ENCODE results near the gene MARK3.

DNA sequence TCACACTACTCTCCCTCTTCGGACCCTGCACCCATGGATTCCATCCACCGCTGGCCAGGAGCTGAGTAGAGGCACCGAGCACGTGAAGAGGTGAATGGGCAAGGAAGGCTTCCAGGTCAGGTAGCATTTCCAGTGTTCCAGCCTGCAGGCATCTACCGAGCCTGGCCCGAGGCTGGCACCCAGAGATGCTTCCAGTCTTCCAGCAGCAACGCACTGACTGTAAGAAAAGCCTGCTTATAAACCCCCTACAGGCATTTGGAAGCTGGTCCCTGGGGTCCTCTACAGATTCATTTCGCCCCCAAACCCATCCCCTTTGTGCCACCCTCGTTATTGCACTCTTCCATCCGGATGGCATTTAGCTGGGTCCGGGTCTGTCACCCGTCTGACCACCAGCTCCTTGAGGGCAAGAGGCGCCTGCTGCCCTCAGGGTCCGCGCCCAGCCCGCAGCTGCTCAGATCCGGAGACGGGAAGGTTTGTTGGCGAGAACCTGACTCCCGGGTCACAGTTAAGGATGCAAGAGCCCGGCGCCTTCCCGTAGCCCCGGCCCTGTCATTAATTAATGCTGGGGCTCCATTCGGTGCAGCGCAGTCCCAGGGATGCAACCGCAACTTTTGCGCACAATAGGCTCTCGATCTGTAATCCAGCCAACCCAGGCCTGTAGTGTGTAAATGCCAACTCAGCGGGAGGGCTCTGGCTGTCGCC lies 614 bp upstream of the MARK3 start:
- TF ChIP-seq, protein P1, sequence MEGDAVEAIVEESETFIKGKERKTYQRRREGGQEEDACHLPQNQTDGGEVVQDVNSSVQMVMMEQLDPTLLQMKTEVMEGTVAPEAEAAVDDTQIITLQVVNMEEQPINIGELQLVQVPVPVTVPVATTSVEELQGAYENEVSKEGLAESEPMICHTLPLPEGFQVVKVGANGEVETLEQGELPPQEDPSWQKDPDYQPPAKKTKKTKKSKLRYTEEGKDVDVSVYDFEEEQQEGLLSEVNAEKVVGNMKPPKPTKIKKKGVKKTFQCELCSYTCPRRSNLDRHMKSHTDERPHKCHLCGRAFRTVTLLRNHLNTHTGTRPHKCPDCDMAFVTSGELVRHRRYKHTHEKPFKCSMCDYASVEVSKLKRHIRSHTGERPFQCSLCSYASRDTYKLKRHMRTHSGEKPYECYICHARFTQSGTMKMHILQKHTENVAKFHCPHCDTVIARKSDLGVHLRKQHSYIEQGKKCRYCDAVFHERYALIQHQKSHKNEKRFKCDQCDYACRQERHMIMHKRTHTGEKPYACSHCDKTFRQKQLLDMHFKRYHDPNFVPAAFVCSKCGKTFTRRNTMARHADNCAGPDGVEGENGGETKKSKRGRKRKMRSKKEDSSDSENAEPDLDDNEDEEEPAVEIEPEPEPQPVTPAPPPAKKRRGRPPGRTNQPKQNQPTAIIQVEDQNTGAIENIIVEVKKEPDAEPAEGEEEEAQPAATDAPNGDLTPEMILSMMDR (IDR thresholded peaks at IDR 0.05): no peak
- TF ChIP-seq EP300 (IDR thresholded peaks at IDR 0.05) (no peak), POLR2AphosphoS5 (IDR thresholded peaks at IDR 0.05) (no peak), POLR2A (IDR thresholded peaks at IDR 0.05) (no peak)
